Gastrocnemius medialis (tissue), 4 donors: Measurements from ENCODE around the gene CPEB1. TPM values are rescaled to one million over a fixed set of nuclear protein-coding genes. Genes with fewer than 3 reads are reported as not detected.

Source experiments
- ATAC-seq, 2 donors: fragments of 150-250 bp; one replicate each; pipeline ENCODE4 v1.9.1; 2016
- DNase-seq, 2 donors: peaks; one replicate each; pipeline ENCODE4 v3.0.0-alpha.2; 2019
- H3K27ac ChIP-seq, 4 donors: fragments of 200-600 bp; sonication (generic); 1 replicate in 1 of 4; 2 replicates in 3 of 4; pipeline ENCODE4 v1.5.1; 2016 to 2018; ENCODE audit warnings: mild to moderate bottlenecking in 2 of 4, moderate library complexity in 1 of 4
- H3K27me3 ChIP-seq, 3 donors: fragments of 200-600 bp; sonication (generic) in 2 of 3; 1 replicate in 1 of 3; 2 replicates in 2 of 3; pipeline versions ENCODE4 v1.5.1 to v1.6.0; 2016 to 2019; ENCODE audit warnings: mild to moderate bottlenecking in 1 of 3, moderate library complexity in 1 of 3
- H3K36me3 ChIP-seq, 2 donors: fragments of 200-600 bp; sonication (generic) in 1 of 2; one replicate each; pipeline ENCODE4 v1.5.1; 2017 to 2018
- H3K4me1 ChIP-seq, 2 donors: fragments of 200-600 bp; sonication (generic) in 1 of 2; one replicate each; pipeline ENCODE4 v1.5.1; 2016 to 2017; ENCODE audit warnings: mild to moderate bottlenecking in 2 of 2
- H3K4me3 ChIP-seq, 4 donors: fragments of 200-600 bp; sonication (generic) in 3 of 4; 1 replicate in 1 of 4; 2 replicates in 3 of 4; pipeline ENCODE4 v1.5.1; 2016 to 2019; ENCODE audit warnings: mild to moderate bottlenecking in 2 of 4
- H3K9me3 ChIP-seq, 3 donors: fragments of 200-600 bp; sonication (generic) in 2 of 3; 1 replicate in 1 of 3; 2 replicates in 2 of 3; pipeline ENCODE4 v1.5.1; 2016 to 2019
- POLR2A ChIP-seq, 2 donors: fragments of 450-650 bp; IDR thresholded peaks; one replicate each; pipeline ENCODE4 v1.6.1; 2017; ENCODE audit warnings: antibody characterized with exemption in 2 of 2, mild to moderate bottlenecking in 2 of 2, moderate library complexity in 2 of 2
- in situ Hi-C, 4 donors: fragments of 200-750 bp; cut with MboI; loops; one replicate each; pipeline versions ENCODE4 v1.15.0 to v1.8.0; 2017; ENCODE audit warnings: low sequenced_read_pairs in 4 of 4
- intact Hi-C: fragments of 100-400 bp; cut with DNase I; formaldehyde crosslinking; loops from one replicate; pipeline ENCODE4 v1.15.1; 2023; ENCODE audit warnings: low total_unique reads
- total RNA-seq, 4 donors: library from RNA; depleted of rRNA; stranded (reverse); fragments of >200 nt; gene quantifications; one replicate each; pipeline versions ENCODE4 v1.1.0 to v1.2.3, GENCODE V29; 2016
- TF ChIP-seq, protein P1 (sequence below), 5 experiments: fragments of 450-650 bp in 3 of 5; fragments of 200-600 bp in 2 of 5; sonication (generic) in 2 of 5; IDR thresholded peaks in 4 of 5; conservative IDR thresholded peaks in 1 of 5; 1 replicate in 4 of 5; 2 replicates in 1 of 5; pipeline ENCODE4 v1.5.1; 2016 to 2019; ENCODE audit warnings: antibody characterized with exemption in 5 of 5, mild to moderate bottlenecking in 3 of 5, moderate library complexity in 3 of 5

Gene CPEB1
- total RNA-seq, 4 donors from 2014 or later: 0.69 to 3.9 (median 2.7) TPM

DNA sequence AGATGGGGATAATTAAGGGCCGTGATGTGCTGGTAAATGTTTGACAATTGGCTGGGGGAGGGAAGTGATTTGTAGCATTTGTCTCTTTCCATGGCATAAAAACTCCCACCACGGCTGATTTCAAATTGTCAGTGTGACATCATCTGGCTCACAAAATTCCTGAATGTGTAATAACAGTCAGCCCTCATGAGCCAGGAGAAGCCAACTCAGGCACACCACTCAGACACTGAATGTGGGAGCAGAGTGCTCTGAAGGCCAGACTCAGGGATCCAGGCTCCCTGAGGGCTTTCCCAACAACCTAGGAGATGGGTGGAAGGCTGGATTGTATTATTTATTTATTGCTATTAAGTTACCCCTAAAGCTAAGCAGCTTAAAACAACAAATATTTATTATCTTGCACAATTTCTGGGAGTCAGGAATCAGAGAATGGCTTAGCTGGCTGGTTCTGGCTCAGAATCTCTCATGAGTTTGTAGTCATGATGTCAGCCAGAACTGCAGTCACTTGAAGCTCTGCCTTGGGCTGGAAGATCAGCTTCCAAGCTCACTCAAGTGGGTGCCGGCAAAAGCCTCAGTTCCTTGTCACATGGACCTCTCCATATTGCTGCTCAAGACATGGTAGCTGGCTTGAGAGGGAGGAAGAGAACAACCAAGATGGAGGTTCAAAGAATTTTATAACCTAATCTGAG, 6.5 kb upstream of the CPEB1 start:
- intact Hi-C loops: no loop called here
- in situ Hi-C loops: no loop called here
- Histone ChIP-seq H3K4me1 (no peaks in the 10 kb centered on the region), H3K27ac (no peak overlapping the region), H3K9me3 (no peaks in the 10 kb centered on the region), H3K4me3 (no peak overlapping the region), H3K36me3 (no peaks in the 10 kb centered on the region), H3K27me3 (no peaks in the 10 kb centered on the region)
- DNase-seq: no peak
- no peak for ATAC-seq
- TF ChIP-seq POLR2A (IDR thresholded peaks at IDR 0.05): no peak
- TF ChIP-seq, protein P1, sequence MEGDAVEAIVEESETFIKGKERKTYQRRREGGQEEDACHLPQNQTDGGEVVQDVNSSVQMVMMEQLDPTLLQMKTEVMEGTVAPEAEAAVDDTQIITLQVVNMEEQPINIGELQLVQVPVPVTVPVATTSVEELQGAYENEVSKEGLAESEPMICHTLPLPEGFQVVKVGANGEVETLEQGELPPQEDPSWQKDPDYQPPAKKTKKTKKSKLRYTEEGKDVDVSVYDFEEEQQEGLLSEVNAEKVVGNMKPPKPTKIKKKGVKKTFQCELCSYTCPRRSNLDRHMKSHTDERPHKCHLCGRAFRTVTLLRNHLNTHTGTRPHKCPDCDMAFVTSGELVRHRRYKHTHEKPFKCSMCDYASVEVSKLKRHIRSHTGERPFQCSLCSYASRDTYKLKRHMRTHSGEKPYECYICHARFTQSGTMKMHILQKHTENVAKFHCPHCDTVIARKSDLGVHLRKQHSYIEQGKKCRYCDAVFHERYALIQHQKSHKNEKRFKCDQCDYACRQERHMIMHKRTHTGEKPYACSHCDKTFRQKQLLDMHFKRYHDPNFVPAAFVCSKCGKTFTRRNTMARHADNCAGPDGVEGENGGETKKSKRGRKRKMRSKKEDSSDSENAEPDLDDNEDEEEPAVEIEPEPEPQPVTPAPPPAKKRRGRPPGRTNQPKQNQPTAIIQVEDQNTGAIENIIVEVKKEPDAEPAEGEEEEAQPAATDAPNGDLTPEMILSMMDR (IDR thresholded peaks at IDR 0.05 in 4 of 5, conservative IDR thresholded peaks at IDR 0.05 in 1 of 5): no peak

DNA sequence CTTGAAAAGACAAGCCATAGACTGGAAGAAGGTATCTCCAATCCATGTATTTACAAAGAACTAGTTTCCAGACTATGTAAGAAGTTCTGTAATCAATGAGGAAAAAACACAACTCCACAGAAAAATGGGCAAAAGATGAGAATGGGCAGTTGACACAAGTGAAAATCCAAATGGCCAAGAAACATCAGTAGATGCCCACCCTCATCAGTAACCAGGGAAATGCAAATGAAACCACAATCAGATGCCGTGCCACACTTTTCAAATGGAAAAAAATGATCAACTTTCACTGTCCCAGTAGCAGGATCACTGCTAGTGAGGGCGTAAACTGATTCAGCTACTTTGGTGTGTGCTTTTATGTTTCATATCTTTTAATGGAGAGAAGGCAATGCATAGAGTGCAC, 4.5 kb upstream of the CPEB1 start:
- Histone ChIP-seq H3K36me3 (no peaks in the 10 kb centered on the region), H3K9me3 (no peaks in the 10 kb centered on the region), H3K27me3 (peaks cover 7 to 13% (median 13%) of the 10 kb centered on the region in 3 donors), H3K4me3 (no peak overlapping the region), H3K4me1 (peaks cover 4 to 10% of the 10 kb centered on the region in 2 donors), H3K27ac (no peak overlapping the region)
- intact Hi-C loops: no loop called here
- no peak for TF ChIP-seq POLR2A (IDR thresholded peaks at IDR 0.05)
- TF ChIP-seq, protein P1 (IDR thresholded peaks at IDR 0.05 in 4 of 5, conservative IDR thresholded peaks at IDR 0.05 in 1 of 5): no peak
- no peak for DNase-seq
- no peak for ATAC-seq
- in situ Hi-C loops: no loop called here

DNA sequence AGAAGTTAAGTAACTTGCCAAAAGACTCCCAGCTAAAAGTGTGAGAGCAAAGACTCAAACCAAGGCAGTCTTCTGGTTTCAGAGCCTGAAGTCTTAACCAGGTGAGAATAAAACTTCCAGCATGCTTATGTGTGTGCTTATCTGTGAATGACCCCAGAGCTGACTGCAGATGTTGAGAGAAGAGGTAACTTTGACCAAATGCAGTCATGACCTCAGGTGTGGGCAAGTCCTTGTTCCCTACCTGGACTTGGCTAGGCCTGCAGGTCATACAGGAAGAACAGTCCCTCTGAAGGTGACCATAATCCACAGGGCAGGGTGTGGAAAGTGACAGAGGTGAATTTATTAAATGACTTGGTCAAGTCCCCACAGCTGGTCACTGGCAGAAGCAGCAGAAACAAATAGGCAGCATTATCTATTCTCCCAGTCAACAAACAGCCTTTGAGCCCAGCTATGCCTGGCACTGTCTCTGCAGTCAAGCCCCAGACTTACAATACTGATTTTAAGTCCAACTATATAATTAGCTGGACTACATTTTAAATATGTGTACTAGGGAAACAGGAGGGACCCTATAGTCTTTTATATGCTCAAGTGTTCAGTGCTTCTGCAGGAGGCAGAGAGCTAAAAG, 3.0 kb upstream of the CPEB1 start:
- no peak for ATAC-seq
- no peak overlapping the region for H3K27ac ChIP-seq
- no peaks in the 10 kb centered on the region for H3K36me3 ChIP-seq
- intact Hi-C loops (no loop called here), in situ Hi-C loops (no loop called here)
- DNase-seq: no peak
- TF ChIP-seq, protein P1 (IDR thresholded peaks at IDR 0.05 in 4 of 5, conservative IDR thresholded peaks at IDR 0.05 in 1 of 5): no peak
- no peak for TF ChIP-seq POLR2A (IDR thresholded peaks at IDR 0.05)
- peaks cover 12 to 17% of the 10 kb centered on the region in 2 donors for H3K4me1 ChIP-seq
- no peaks in the 10 kb centered on the region for H3K9me3 ChIP-seq
- H3K27me3 ChIP-seq: peaks cover 23 to 28% (median 23%) of the 10 kb centered on the region in 3 donors
- H3K4me3 ChIP-seq: no peak overlapping the region

DNA sequence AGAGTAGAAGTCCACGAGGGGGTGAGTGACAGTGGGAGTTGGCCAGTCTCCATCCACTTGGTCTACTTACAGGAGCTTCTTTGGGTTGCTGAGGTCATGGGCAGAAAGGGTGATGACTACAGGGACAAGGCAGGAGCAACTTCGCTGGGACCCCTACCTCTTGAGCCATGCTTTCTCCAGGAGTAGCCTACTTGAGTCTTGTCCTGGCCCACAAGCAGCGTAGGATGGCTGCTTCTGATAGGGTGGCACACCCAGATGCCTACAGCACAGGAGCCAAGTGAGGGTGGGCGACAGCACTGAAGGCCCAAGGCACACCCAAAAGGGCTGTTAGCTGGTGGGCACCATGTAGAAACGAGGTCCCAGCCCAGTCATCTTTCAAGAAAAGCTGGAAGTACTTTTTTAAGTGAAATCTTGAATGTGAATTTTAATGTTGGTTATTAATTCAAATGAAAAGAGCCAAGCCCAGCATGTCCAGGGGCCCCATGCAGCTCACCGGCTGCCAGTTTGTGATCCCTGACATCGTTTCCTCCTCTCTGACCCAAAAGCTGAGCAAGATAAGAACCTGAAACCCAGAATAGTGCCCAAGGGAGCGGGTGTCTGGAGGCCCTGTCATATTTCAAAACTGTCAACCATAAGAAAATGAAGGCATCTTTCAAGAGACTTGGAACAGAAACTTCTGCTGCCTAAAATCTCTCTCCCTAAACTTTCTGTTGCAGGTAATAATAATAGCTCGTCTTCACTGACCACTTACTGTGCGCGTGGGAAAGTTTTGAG, 2.2 kb upstream of the CPEB1 start:
- in situ Hi-C loops: no loop called here
- intact Hi-C loops: loop anchor here (5.0 to 10.0 kb wide), 2 partner anchors 97 to 165 kb away; no protein-coding TSS in a partner anchor
- Histone ChIP-seq H3K4me3 (no peak overlapping the region), H3K4me1 (peaks cover 12 to 17% of the 10 kb centered on the region in 2 donors), H3K27me3 (peaks cover 26 to 32% (median 29%) of the 10 kb centered on the region in 3 donors), H3K9me3 (no peaks in the 10 kb centered on the region), H3K27ac (no peak overlapping the region), H3K36me3 (no peaks in the 10 kb centered on the region)
- ATAC-seq (no peak), DNase-seq (no peak)
- no peak for TF ChIP-seq POLR2A (IDR thresholded peaks at IDR 0.05)
- TF ChIP-seq, protein P1 (IDR thresholded peaks at IDR 0.05 in 4 of 5, conservative IDR thresholded peaks at IDR 0.05 in 1 of 5): no peak
